ENCODE data around the gene OR2M3. TPM values are rescaled to one million over a fixed set of nuclear protein-coding genes. Genes with fewer than 3 reads are reported as not detected.
A peak's percentile ranks its signal among the peaks of the same experiment; 100 is the strongest.
"Not testable (repeated sequence)": the region's sequence is repeated elsewhere in the genome, so short reads cannot be mapped to it uniquely, and the experiment has no call there.

The OR2M3 gene
- total and polyA plus RNA-seq, 8 donors: 0.01 to 0.07 (median 0.04) TPM; not detected in 2

GRCh38 chr1:248239478-248239877, 42.4 kb downstream of the OR2M3 start:
- no peaks in the 10 kb centered on the region for H3K9me3 ChIP-seq
- no peak for DNase-seq
- H3K27ac ChIP-seq: no peak overlapping the region
- no peaks in the 10 kb centered on the region for H3K27me3 ChIP-seq
- H3K4me3 ChIP-seq: no peak overlapping the region
- H3K4me1 ChIP-seq: no peaks in the 10 kb centered on the region
- no peak for TF ChIP-seq CTCF (IDR thresholded peaks at IDR 0.05)
- intact Hi-C loops (cut with DNase I): no loop called here
- ATAC-seq: no peak
- no peaks in the 10 kb centered on the region for H3K36me3 ChIP-seq

- ATAC-seq: peak; percentile 79
Observed at GRCh38 chr1:248243204-248243603, 46.1 kb downstream of the OR2M3 start.

GRCh38 chr1:248259309-248259708, 62.2 kb downstream of the OR2M3 start:
- H3K4me3 ChIP-seq; intact Hi-C loops (cut with DNase I); H3K36me3 ChIP-seq; ATAC-seq; H3K27ac ChIP-seq; H3K27me3 ChIP-seq; H3K4me1 ChIP-seq; DNase-seq: not testable (repeated sequence)
- H3K9me3 ChIP-seq: peaks cover 0 to 18% of the 10 kb centered on the region in 2 donors

More at GRCh38 chr1:248243204-248243603, 46.1 kb downstream of the OR2M3 start:
- TF ChIP-seq CTCF (IDR thresholded peaks at IDR 0.05): peak; percentile 43 to 65
- Histone ChIP-seq H3K27me3 (no peaks in the 10 kb centered on the region), H3K4me1 (no peaks in the 10 kb centered on the region), H3K4me3 (no peak overlapping the region), H3K27ac (no peak overlapping the region), H3K36me3 (no peaks in the 10 kb centered on the region), H3K9me3 (no peaks in the 10 kb centered on the region)
- DNase-seq: peak in 1 of 4 donors; percentile 1
- intact Hi-C loops (cut with DNase I): no loop called here

Other genes with a start within 250 kb of the OR2M3 start
- not detected for gene OR2L8, start 248.4 kb upstream of the OR2M3 start, total RNA-seq
- not detected for gene OR2L8, start 248.4 kb upstream of the OR2M3 start, polyA plus RNA-seq (ENCODE audit: insufficient read length in 6 of 6)
- not detected for gene OR2AK2, start 232.0 kb upstream of the OR2M3 start, total RNA-seq
- not detected for gene OR2AK2, start 232.0 kb upstream of the OR2M3 start, polyA plus RNA-seq (ENCODE audit: insufficient read length in 6 of 6)
- gene OR2L5, start 183.6 kb upstream of the OR2M3 start, total RNA-seq: not detected
- gene OR2L5, start 183.6 kb upstream of the OR2M3 start, polyA plus RNA-seq (ENCODE audit: insufficient read length in 6 of 6): not detected
- under 1 TPM in 1 of 2 donors, not detected in 1; 0.06 TPM for gene OR2L2, start 167.2 kb upstream of the OR2M3 start, total RNA-seq
- gene OR2L2, start 167.2 kb upstream of the OR2M3 start, polyA plus RNA-seq (ENCODE audit: insufficient read length in 6 of 6): under 1 TPM in 5 of 6 donors, not detected in 1; 0.04 to 0.09 (median 0.07) TPM
- not detected for gene OR2L3, start 150.4 kb upstream of the OR2M3 start, total RNA-seq
- not detected for gene OR2L3, start 150.4 kb upstream of the OR2M3 start, polyA plus RNA-seq (ENCODE audit: insufficient read length in 6 of 6)
- not detected for gene OR2L13, start 102.1 kb upstream of the OR2M3 start, total RNA-seq
- not detected for gene OR2L13, start 102.1 kb upstream of the OR2M3 start, polyA plus RNA-seq (ENCODE audit: insufficient read length in 6 of 6)
- gene OR2M5, start 52.1 kb upstream of the OR2M3 start, total RNA-seq: not detected
- gene OR2M5, start 52.1 kb upstream of the OR2M3 start, polyA plus RNA-seq (ENCODE audit: insufficient read length in 6 of 6): not detected
- not detected for gene OR2M2, start 22.4 kb upstream of the OR2M3 start, total RNA-seq
- not detected for gene OR2M2, start 22.4 kb upstream of the OR2M3 start, polyA plus RNA-seq (ENCODE audit: insufficient read length in 6 of 6)
- gene OR2M4, start 34.2 kb downstream of the OR2M3 start, total RNA-seq: not detected
- gene OR2M4, start 34.2 kb downstream of the OR2M3 start, polyA plus RNA-seq (ENCODE audit: insufficient read length in 6 of 6): under 1 TPM; 0.04 to 0.12 (median 0.08) TPM
- gene OR2T33, start 80.7 kb downstream of the OR2M3 start, total RNA-seq: not detected
- not detected for gene OR2T33, start 80.7 kb downstream of the OR2M3 start, polyA plus RNA-seq (ENCODE audit: insufficient read length in 6 of 6)
- not detected for gene OR2T12, start 106.2 kb downstream of the OR2M3 start, total RNA-seq
- gene OR2T12, start 106.2 kb downstream of the OR2M3 start, polyA plus RNA-seq (ENCODE audit: insufficient read length in 6 of 6): under 1 TPM in 4 of 6 donors, not detected in 2; 0.03 to 0.07 (median 0.05) TPM
- gene OR2M7, start 127.3 kb downstream of the OR2M3 start, total RNA-seq: not detected
- gene OR2M7, start 127.3 kb downstream of the OR2M3 start, polyA plus RNA-seq (ENCODE audit: insufficient read length in 6 of 6): not detected
- gene OR14C36, start 151.5 kb downstream of the OR2M3 start, total RNA-seq: not detected
- gene OR14C36, start 151.5 kb downstream of the OR2M3 start, polyA plus RNA-seq (ENCODE audit: insufficient read length in 6 of 6): not detected
- gene OR2T4, start 164.4 kb downstream of the OR2M3 start, total RNA-seq: not detected
- not detected for gene OR2T4, start 164.4 kb downstream of the OR2M3 start, polyA plus RNA-seq (ENCODE audit: insufficient read length in 6 of 6)
- not detected for gene OR2T6, start 178.5 kb downstream of the OR2M3 start, total RNA-seq
- not detected for gene OR2T6, start 178.5 kb downstream of the OR2M3 start, polyA plus RNA-seq (ENCODE audit: insufficient read length in 6 of 6)
- not detected for gene OR2T1, start 205.8 kb downstream of the OR2M3 start, total RNA-seq
- not detected for gene OR2T1, start 205.8 kb downstream of the OR2M3 start, polyA plus RNA-seq (ENCODE audit: insufficient read length in 6 of 6)
- not detected for gene OR2T2, start 248.4 kb downstream of the OR2M3 start, total RNA-seq
- not detected for gene OR2T2, start 248.4 kb downstream of the OR2M3 start, polyA plus RNA-seq (ENCODE audit: insufficient read length in 6 of 6)